Measurements from ENCODE around the gene B4GALT5.

- no peak for TF ChIP-seq CTCF (conservative IDR thresholded peaks at IDR 0.05)
- no peak for TF ChIP-seq EZH2 (IDR thresholded peaks at IDR 0.05; ENCODE audit: low read depth)
Observed at GRCh38 chr20:49597825-49598395, 115.8 kb downstream of the B4GALT5 start.

Data from PC-9 (cell line).